Bronchial epithelial cell (primary cell): ENCODE results near the gene MBNL3. TPM values are rescaled to one million over a fixed set of nuclear protein-coding genes. Genes with fewer than 3 reads are reported as not detected.

Experiments used
- DNase-seq: peaks from one replicate; pipeline ENCODE4 v3.0.0-alpha.2; 2010; ENCODE audit warnings: low read depth
- FAIRE-seq: peaks from 2 replicates; lab custom pipeline; 2011; peaks lifted over from hg19 to GRCh38; lab: Jason Lieb, UNC
- H3K27me3 ChIP-seq: 2 replicates; pipeline ENCODE4 v1.5.1; 2011; ENCODE audit warnings: low read length; ENCODE audit not compliant: control insufficient read depth, insufficient read depth
- H3K36me3 ChIP-seq: 2 replicates; pipeline ENCODE4 v1.5.1; 2011; ENCODE audit warnings: low read length; ENCODE audit not compliant: control insufficient read depth, insufficient read depth
- H3K4me3 ChIP-seq: 2 replicates; pipeline ENCODE4 v1.5.1; 2011; ENCODE audit warnings: mild to moderate bottlenecking, low read depth, low read length, control low read depth
- total RNA-seq: library from RNA; depleted of rRNA; stranded (reverse); fragments of >200 nt; gene quantifications from 2 replicates; pipeline ENCODE4 v1.2.1, GENCODE V29; 2014
- TF ChIP-seq, protein P1 (sequence below): IDR thresholded peaks from 2 replicates; pipeline ENCODE4 v1.5.1; 2011; ENCODE audit warnings: mild to moderate bottlenecking, moderate library complexity, low read length, control low read depth, inconsistent platforms; ENCODE audit not compliant: insufficient read depth, severe bottlenecking

Gene MBNL3
- total RNA-seq, 1 donor from 2014 or later, result 3.7 TPM

DNA sequence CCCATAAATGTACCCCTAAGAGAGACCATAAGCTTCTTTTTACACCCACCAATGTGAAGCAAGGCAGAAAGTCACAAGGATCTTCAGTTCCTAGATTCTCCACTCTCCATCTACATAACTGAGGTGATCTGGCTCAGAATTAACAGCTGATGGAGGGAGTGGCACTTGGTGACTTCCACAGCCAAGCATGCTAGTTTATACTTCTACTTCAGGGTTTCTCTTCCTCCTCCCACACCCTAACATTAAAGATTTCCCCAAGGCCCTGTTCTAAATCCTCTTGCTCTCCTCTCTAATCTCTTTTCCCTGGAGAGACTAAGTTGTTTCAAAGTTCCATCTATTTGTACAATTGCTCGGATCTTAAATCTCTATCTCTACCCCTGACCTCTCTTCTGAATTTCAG, 81.1 kb downstream of the MBNL3 start:
- no peaks in the 10 kb centered on the region for H3K27me3 ChIP-seq
- no peak for DNase-seq
- no peak overlapping the region for H3K4me3 ChIP-seq
- TF ChIP-seq, protein P1, sequence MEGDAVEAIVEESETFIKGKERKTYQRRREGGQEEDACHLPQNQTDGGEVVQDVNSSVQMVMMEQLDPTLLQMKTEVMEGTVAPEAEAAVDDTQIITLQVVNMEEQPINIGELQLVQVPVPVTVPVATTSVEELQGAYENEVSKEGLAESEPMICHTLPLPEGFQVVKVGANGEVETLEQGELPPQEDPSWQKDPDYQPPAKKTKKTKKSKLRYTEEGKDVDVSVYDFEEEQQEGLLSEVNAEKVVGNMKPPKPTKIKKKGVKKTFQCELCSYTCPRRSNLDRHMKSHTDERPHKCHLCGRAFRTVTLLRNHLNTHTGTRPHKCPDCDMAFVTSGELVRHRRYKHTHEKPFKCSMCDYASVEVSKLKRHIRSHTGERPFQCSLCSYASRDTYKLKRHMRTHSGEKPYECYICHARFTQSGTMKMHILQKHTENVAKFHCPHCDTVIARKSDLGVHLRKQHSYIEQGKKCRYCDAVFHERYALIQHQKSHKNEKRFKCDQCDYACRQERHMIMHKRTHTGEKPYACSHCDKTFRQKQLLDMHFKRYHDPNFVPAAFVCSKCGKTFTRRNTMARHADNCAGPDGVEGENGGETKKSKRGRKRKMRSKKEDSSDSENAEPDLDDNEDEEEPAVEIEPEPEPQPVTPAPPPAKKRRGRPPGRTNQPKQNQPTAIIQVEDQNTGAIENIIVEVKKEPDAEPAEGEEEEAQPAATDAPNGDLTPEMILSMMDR, result no peak
- no peaks in the 10 kb centered on the region for H3K36me3 ChIP-seq
- FAIRE-seq, result no peak

DNA sequence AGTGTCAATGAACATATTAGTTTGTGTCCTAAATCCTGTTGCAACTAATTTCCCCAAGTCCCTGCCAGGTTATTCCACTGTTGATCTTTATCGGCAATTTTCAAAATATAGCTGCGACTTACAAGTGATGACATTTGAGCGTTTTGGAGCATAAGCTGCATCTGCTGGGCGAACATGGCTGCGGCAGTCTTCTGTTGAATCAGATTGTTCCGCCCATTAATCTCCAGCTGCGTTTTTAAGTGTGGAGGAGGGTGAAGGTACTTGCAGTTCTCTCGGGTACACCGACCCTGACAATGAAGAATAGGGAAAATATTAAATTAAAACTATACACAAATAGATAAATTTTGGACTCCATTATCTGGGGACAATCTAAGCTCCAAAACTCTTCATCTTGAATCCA, 82.7 kb downstream of the MBNL3 start:
- Histone ChIP-seq H3K27me3 (no peaks in the 10 kb centered on the region), H3K4me3 (no peak overlapping the region), H3K36me3 (no peaks in the 10 kb centered on the region)
- TF ChIP-seq, protein P1, result no peak
- FAIRE-seq (no peak), DNase-seq (no peak)

DNA sequence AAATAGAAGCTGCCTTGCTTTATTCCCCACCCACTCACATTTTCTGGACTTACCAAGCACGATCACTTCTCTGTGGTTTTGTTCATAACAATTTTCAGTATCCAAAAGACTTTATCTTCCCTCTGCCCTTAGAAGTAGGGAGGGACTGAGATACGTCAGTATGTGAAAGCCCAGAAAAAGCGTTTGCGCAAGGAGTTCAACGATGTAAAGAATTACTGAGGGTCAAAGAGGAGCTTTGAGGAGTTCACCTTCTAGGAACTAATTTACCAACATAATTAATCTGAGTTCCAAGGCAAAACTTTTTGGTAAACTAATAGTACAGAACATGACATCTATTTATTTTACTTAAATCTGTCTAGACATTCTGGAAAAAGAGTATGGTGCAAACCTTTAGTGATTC, 84.6 kb downstream of the MBNL3 start:
- FAIRE-seq, result no peak
- no peaks in the 10 kb centered on the region for H3K36me3 ChIP-seq
- H3K27me3 ChIP-seq, result no peaks in the 10 kb centered on the region
- DNase-seq, result no peak
- TF ChIP-seq, protein P1, result no peak
- H3K4me3 ChIP-seq, result no peak overlapping the region

DNA sequence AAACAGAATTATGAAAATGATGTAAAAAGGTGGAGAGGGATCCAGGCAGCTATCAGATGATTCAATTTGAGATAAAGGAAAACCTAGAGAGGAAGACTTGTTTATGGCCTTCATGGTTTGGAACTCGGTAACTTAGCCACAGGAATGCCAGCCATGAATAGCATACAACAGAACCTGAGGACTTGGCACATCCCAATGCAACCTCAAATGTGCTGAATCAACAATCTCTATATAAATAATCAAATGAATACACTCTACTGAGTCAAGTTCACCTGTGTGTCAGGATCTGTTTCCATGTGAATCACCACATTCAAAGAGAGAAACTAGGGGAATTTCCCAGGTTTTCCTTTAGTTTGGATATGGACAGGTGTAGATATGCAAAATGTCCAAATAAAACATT, 86.9 kb downstream of the MBNL3 start:
- TF ChIP-seq, protein P1, result no peak
- FAIRE-seq (no peak), DNase-seq (peak; percentile 84)
- no peaks in the 10 kb centered on the region for H3K36me3 ChIP-seq
- H3K27me3 ChIP-seq, result no peaks in the 10 kb centered on the region
- H3K4me3 ChIP-seq, result no peak overlapping the region

DNA sequence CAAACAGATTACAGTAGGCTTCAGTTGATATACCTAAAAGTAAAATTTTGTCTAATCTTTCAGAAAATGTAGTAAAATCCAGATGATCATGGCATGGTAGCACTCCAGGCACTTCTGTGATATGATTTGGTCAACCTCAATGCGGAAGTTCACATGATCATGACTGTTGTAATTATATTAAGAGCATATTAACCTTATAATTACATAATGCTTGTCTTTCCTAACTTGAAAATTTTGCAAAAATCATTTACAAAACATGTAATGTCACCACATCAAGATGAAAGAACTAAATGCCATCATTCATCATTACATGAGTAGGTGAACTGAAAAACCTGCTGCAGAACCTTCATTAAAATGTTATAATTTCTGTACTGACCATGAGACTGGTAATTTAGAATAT, 88.1 kb downstream of the MBNL3 start:
- DNase-seq, result no peak
- Histone ChIP-seq H3K36me3 (no peaks in the 10 kb centered on the region), H3K27me3 (no peaks in the 10 kb centered on the region), H3K4me3 (no peak overlapping the region)
- TF ChIP-seq, protein P1, result no peak
- no peak for FAIRE-seq

DNA sequence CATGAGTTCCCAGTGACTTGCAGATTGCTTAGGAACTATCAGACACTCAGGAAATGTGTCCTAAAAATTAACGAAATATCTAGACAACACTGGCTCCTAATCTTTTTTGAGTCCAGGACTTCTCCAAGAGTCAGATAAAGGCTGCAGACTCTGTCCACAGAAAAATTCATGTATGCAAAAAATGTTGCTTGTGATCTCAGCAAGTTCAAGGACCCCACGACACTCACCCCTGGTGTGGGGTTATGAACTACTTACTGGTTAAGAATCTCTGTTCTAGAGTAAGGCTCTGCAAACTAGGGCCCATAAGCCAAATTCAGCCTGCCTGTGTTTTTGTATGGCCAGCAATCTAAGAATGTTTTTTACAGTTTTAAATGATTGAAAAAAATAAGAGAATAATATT, 93.2 kb downstream of the MBNL3 start:
- H3K4me3 ChIP-seq, result no peak overlapping the region
- TF ChIP-seq, protein P1, result no peak
- H3K36me3 ChIP-seq, result no peaks in the 10 kb centered on the region
- FAIRE-seq, result no peak
- H3K27me3 ChIP-seq, result no peaks in the 10 kb centered on the region
- DNase-seq, result no peak
